ENCODE measurements around the gene GAB2.

Gene GAB2

DNA sequence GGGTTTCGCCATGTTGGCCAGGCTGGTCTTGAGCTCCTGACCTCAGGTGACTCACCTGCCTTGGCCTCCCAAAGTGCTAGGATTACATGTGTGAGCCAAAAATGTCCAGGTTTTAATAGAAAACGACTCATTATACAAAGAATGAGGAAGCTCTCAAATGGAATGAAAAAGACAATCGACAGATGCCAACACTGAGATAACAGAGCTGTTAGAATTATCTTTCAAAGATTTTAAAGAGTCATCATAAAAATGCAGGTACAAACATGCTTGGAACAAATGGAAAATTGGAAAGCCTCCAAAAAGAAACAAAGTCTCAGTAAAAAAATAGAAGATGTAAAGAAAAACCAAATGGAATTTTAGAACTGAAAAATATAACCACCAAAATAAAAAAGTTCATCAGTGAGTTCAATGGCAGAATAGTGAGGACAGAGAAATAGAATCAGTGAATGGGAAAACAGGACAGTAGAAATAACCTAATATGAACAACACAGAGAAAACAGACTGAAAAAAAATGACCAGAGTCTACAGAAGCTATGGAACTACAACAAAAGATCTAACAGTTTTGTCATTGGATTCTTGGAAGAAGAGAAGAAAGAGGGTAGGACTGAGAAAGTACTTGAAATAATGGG is 10.9 kb downstream of the GAB2 start:
- Mint-ChIP-seq H3K4me1 (no peaks in the 10 kb centered on the region), H3K27me3 (peaks cover 9% of the 10 kb centered on the region), H3K9me3 (no peaks in the 10 kb centered on the region), H3K36me3 (ENCODE audit: insufficient read depth) (no peaks in the 10 kb centered on the region), H3K27ac (ENCODE audit: low read depth) (no peak overlapping the region), H3K4me3 (no peak overlapping the region)
- DNase-seq (ENCODE audit: low spot score in 2 of 2) (no peak), ATAC-seq (replicated peaks; ENCODE audit: extremely low read depth, poor library complexity, severe bottlenecking) (no peak)

DNA sequence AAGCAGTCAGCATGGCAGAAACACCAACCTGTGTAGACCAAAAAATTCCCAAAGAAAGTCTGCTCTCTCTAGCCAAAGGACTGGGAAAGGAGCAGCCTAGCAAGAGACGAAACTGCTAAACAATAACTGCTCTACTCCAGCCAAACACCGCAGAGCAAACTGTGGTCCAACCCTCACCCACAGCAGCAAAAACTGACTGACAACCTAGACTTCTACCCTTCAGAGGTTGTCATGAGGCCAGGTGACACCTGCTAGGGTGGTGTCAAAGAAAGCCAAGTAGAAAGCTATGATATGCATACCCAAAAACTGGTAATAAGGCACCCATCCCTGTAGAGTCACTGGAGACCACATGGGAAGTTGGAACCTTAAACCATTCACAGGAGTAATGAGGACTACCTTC is 11.8 kb downstream of the GAB2 start:
- Mint-ChIP-seq H3K36me3 (ENCODE audit: insufficient read depth) (no peaks in the 10 kb centered on the region), H3K27ac (ENCODE audit: low read depth) (no peak overlapping the region), H3K4me1 (no peaks in the 10 kb centered on the region), H3K9me3 (no peaks in the 10 kb centered on the region), H3K4me3 (no peak overlapping the region), H3K27me3 (peaks cover 9% of the 10 kb centered on the region)
- ATAC-seq (replicated peaks; ENCODE audit: extremely low read depth, poor library complexity, severe bottlenecking) (no peak), DNase-seq (ENCODE audit: low spot score in 2 of 2) (no peak)

DNA sequence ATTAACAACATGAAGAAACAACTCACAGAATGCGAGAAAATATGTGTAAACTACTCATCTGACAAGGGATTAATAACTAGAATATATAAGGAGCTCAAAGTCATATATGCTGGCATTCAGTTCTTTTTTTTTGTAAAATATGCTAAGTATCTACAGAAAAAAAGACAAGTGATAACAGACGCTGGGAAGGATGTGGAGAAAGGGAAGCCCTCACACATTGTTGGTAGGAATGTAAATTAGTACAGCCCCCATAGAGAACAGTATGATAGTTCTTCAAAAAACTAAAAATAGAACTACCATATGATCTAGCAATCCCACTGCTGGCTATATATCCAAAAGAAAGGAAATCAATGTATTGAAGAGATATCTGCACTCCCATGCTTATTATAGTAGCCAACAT is 13.8 kb downstream of the GAB2 start:
- Mint-ChIP-seq H3K36me3 (ENCODE audit: insufficient read depth) (no peaks in the 10 kb centered on the region), H3K27ac (ENCODE audit: low read depth) (no peak overlapping the region), H3K27me3 (peaks cover 9% of the 10 kb centered on the region), H3K4me3 (no peak overlapping the region), H3K9me3 (no peaks in the 10 kb centered on the region), H3K4me1 (no peaks in the 10 kb centered on the region)
- DNase-seq (ENCODE audit: low spot score in 2 of 2): no peak
- ATAC-seq (replicated peaks; ENCODE audit: extremely low read depth, poor library complexity, severe bottlenecking): no peak

DNA sequence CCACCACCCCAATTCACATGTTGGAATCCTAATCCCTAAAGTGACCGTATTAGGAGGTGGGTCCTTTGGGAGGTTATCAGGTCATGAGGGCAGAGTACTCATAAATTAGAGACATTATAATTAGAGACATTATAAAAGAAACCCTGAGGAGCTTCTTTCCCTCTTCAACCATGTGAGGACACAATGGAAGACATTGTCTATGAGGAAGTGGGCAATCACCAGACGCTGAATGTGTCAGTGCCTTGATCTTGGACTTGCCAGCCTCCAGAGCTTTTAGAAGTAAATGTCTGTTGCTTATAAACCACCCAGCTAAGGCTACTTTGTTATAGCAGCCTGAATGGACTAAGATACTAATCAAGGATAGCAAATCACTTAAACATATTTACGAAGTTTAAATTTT is 14.8 kb downstream of the GAB2 start:
- ATAC-seq (replicated peaks; ENCODE audit: extremely low read depth, poor library complexity, severe bottlenecking): no peak

DNA sequence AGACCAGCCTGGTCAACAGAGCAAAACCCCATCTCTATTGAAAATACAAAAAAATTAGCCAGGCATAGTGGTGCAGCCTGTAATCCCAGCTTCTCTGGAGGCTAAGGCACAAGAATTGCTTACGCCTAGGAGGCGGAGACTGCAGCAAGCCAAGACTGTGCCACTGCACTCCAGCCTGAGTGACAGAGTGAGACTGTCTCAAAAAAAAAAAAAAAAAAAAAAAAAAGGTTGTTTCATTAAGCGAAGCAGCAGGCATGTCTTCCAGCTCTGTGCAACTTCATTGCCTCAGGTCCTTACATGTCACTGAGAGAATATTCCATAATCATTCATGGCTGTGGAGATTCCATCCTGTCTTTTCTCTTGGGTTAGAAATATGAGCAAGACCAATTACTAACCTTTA is 16.9 kb downstream of the GAB2 start:
- Mint-ChIP-seq H3K4me3 (no peak overlapping the region), H3K27me3 (peaks cover 9% of the 10 kb centered on the region), H3K36me3 (ENCODE audit: insufficient read depth) (peaks cover 4% of the 10 kb centered on the region), H3K9me3 (no peaks in the 10 kb centered on the region), H3K27ac (ENCODE audit: low read depth) (no peak overlapping the region), H3K4me1 (peaks cover 8% of the 10 kb centered on the region)
- no peak for ATAC-seq (replicated peaks; ENCODE audit: extremely low read depth, poor library complexity, severe bottlenecking)
- DNase-seq (ENCODE audit: low spot score in 2 of 2): no peak

More for the DNA sequence above, 14.8 kb downstream of the GAB2 start:
- DNase-seq (ENCODE audit: low spot score in 2 of 2): no peak
- H3K4me1 Mint-ChIP-seq: no peaks in the 10 kb centered on the region
- no peaks in the 10 kb centered on the region for H3K36me3 Mint-ChIP-seq (ENCODE audit: insufficient read depth)
- no peak overlapping the region for H3K27ac Mint-ChIP-seq (ENCODE audit: low read depth)
- no peaks in the 10 kb centered on the region for H3K9me3 Mint-ChIP-seq
- no peak overlapping the region for H3K4me3 Mint-ChIP-seq
- peaks cover 9% of the 10 kb centered on the region for H3K27me3 Mint-ChIP-seq

DNA sequence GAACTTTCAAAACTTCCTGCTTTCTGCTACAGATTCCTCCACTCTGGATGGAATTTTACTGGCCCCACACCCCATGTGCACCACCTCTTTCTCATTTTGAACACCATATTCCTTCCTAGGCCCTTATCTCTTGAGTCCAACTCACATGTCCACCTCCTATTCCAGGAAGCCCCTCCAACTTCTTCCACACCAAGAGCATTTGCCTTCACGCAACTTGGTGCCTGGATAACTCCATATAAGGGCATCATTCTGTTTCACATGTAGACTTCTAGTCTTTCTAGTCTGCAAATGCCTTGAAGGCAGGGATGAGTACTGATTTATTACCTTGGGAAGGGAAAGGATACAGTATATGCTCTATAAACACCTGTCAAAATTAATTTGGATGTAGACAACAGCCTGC is 17.5 kb downstream of the GAB2 start:
- Mint-ChIP-seq H3K27ac (ENCODE audit: low read depth) (no peak overlapping the region), H3K27me3 (peaks cover 9% of the 10 kb centered on the region), H3K36me3 (ENCODE audit: insufficient read depth) (peaks cover 4% of the 10 kb centered on the region), H3K9me3 (no peaks in the 10 kb centered on the region), H3K4me1 (peaks cover 8% of the 10 kb centered on the region), H3K4me3 (no peak overlapping the region)
- DNase-seq (ENCODE audit: low spot score in 2 of 2): no peak
- ATAC-seq (replicated peaks; ENCODE audit: extremely low read depth, poor library complexity, severe bottlenecking): no peak

DNA sequence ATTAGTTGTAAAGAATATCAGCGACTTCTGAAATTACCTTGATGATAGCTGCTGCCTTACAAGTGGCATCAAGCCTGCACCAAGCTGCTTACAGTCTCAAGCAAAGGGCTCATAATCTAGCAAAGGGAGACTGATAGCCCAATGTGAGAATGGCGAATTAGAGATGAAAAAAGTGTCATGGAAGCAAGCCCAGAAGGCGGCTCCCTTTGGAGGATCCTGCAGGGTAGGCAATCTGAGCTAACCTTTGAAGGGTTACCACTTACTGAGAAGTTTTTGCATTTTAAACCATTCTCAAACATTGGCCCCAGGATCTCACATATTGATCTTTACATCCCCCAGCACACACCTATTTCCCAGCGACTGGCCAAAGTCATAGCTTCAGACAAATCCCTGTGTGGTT is 18.5 kb downstream of the GAB2 start:
- H3K27me3 Mint-ChIP-seq: peaks cover under 1% of the 10 kb centered on the region
- no peak for DNase-seq (ENCODE audit: low spot score in 2 of 2)
- H3K4me1 Mint-ChIP-seq: peaks cover 8% of the 10 kb centered on the region
- no peak for ATAC-seq (replicated peaks; ENCODE audit: extremely low read depth, poor library complexity, severe bottlenecking)
- no peak overlapping the region for H3K27ac Mint-ChIP-seq (ENCODE audit: low read depth)
- no peaks in the 10 kb centered on the region for H3K9me3 Mint-ChIP-seq
- H3K4me3 Mint-ChIP-seq: no peak overlapping the region
- H3K36me3 Mint-ChIP-seq (ENCODE audit: insufficient read depth): peaks cover 4% of the 10 kb centered on the region

DNA sequence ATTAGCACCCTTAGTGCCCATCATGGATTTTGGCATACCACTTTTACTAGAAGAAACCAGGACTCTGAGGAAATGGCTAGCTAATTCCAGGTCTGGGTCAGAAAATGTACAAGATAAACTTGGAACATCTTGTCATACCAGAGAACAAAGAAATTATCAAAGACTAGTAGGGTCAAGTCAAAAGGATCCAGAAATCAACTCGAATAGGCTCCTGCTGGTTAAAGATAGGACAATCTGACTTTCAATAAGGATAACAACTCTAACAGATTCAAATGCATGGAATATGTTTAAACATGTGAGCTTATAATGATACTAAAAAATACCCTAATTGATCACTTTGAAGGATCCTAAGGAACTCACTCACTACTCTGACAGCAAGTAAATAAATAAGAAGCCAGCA is 18.9 kb downstream of the GAB2 start:
- peaks cover 8% of the 10 kb centered on the region for H3K4me1 Mint-ChIP-seq
- ATAC-seq (replicated peaks; ENCODE audit: extremely low read depth, poor library complexity, severe bottlenecking) (no peak), DNase-seq (ENCODE audit: low spot score in 2 of 2) (no peak)
- no peaks in the 10 kb centered on the region for H3K9me3 Mint-ChIP-seq
- no peak overlapping the region for H3K4me3 Mint-ChIP-seq
- H3K27me3 Mint-ChIP-seq: no peaks in the 10 kb centered on the region
- H3K27ac Mint-ChIP-seq (ENCODE audit: low read depth): no peak overlapping the region
- H3K36me3 Mint-ChIP-seq (ENCODE audit: insufficient read depth): peaks cover 4% of the 10 kb centered on the region

DNA sequence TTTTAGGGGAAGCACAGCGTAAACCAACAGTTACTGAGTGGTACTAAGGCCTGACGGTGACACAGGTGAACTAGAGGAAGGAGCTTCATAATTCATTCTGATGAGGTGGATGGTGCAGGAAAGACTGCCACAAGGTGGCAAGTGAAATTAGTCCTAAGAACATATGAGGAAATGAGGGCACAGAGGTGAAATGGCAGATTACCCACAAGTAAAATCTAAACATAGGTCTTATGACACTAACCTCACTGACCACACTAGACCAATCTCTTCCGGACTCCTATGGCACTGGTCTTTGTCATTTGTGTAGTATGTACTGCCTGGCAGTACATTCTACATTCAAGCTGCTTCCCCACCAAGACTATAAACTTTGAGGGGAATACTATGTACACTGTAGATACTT is 20.2 kb downstream of the GAB2 start:
- no peak for DNase-seq (ENCODE audit: low spot score in 2 of 2)

DNA sequence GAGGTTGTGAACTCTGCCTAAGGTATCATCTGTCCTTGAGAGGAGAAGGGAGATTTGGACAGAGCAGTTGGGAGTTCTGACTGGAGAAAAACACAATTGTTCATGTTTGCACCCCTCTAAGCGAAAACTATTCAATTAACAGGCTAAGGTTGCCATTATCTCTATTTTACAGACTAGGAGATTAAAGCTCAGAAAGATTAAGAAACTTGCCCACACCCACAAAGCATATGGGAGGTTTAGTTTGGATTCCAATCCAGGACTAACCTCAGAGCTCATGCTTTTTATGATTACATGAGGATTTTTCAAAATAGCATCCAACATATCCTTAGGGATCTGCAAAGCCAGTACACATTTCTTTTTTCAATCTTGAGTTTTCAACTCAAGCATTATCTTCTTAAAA is 22.0 kb downstream of the GAB2 start:
- Mint-ChIP-seq H3K9me3 (no peaks in the 10 kb centered on the region), H3K4me3 (no peak overlapping the region), H3K36me3 (ENCODE audit: insufficient read depth) (peaks cover 4% of the 10 kb centered on the region), H3K4me1 (peaks cover 8% of the 10 kb centered on the region), H3K27ac (ENCODE audit: low read depth) (no peak overlapping the region), H3K27me3 (no peaks in the 10 kb centered on the region)
- ATAC-seq (replicated peaks; ENCODE audit: extremely low read depth, poor library complexity, severe bottlenecking) (no peak), DNase-seq (ENCODE audit: low spot score in 2 of 2) (no peak)

More for the DNA sequence above, 20.2 kb downstream of the GAB2 start:
- ATAC-seq (replicated peaks; ENCODE audit: extremely low read depth, poor library complexity, severe bottlenecking): peak; percentile 54
- H3K27ac Mint-ChIP-seq (ENCODE audit: low read depth): no peak overlapping the region
- no peak overlapping the region for H3K4me3 Mint-ChIP-seq
- peaks cover 4% of the 10 kb centered on the region for H3K36me3 Mint-ChIP-seq (ENCODE audit: insufficient read depth)
- peaks cover 8% of the 10 kb centered on the region for H3K4me1 Mint-ChIP-seq
- H3K27me3 Mint-ChIP-seq: no peaks in the 10 kb centered on the region
- no peaks in the 10 kb centered on the region for H3K9me3 Mint-ChIP-seq

DNA sequence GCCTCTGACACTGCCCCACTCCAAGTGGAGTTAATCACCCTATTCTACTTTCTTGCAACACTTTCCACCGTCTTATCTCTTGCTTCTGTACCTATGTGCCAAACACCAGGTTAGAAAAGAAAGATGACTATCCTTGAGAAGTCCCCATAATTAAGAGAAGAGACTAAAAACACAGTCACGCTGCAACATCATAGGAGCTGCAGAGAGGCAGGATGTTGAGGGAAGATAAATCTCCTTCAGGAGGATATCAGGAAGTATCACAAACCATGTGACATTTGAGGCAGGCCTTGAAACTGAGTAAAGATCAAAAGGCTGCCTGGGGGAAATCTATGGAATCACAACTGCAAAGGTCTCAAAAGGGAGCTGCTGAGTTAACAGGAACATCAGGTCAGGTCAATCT is 24.8 kb downstream of the GAB2 start:
- Mint-ChIP-seq H3K36me3 (ENCODE audit: insufficient read depth) (peaks cover 4% of the 10 kb centered on the region), H3K4me1 (peaks cover 8% of the 10 kb centered on the region), H3K27me3 (no peaks in the 10 kb centered on the region), H3K9me3 (no peaks in the 10 kb centered on the region), H3K4me3 (no peak overlapping the region), H3K27ac (ENCODE audit: low read depth) (no peak overlapping the region)
- DNase-seq (ENCODE audit: low spot score in 2 of 2) (no peak), ATAC-seq (replicated peaks; ENCODE audit: extremely low read depth, poor library complexity, severe bottlenecking) (no peak)

DNA sequence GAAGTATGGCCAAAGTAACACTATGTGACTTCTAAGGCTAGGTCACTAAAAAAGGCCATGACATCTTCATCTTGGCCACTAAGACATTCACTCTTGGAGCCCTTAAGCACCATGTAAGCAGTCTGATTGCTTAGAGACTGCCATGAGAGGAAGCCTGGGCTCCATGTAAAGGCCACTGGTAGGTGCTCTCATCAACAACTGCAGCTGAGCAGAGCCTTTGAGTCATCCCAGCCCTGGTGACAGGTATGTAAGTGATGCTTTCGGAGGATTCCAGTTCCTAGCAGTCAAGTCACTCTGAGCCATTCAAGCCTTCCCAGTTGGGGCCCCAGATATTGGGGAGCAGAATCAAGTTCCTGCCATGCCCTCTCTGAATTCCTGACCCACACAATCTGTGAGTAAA is 26.2 kb downstream of the GAB2 start:
- Mint-ChIP-seq H3K36me3 (ENCODE audit: insufficient read depth) (peaks cover 1% of the 10 kb centered on the region), H3K9me3 (no peaks in the 10 kb centered on the region), H3K27me3 (no peaks in the 10 kb centered on the region), H3K4me3 (no peak overlapping the region), H3K27ac (ENCODE audit: low read depth) (no peak overlapping the region), H3K4me1 (no peaks in the 10 kb centered on the region)
- no peak for DNase-seq (ENCODE audit: low spot score in 2 of 2)
- ATAC-seq (replicated peaks; ENCODE audit: extremely low read depth, poor library complexity, severe bottlenecking): no peak

DNA sequence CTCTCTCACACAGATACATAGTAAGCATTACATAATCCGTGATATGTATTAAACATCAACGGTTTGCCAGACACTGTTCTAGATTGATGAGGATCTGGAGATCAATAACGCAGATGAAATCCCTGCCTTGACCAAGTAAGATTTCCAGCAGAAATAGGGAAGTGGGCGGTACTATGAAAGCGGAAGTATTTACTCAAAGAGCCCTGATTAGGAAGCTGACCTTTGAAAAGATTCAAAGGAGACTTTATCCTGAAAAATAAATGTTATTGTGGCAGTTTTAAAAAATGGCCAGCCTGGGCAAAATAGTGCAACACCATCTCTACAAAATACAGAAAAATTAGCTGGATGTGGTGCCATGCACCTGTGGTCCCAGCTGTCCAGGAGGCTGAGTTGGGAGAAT is 26.8 kb downstream of the GAB2 start:
- Mint-ChIP-seq H3K36me3 (ENCODE audit: insufficient read depth) (no peaks in the 10 kb centered on the region), H3K4me1 (no peaks in the 10 kb centered on the region), H3K4me3 (no peak overlapping the region), H3K27me3 (no peaks in the 10 kb centered on the region), H3K27ac (ENCODE audit: low read depth) (no peak overlapping the region), H3K9me3 (no peaks in the 10 kb centered on the region)
- DNase-seq (ENCODE audit: low spot score in 2 of 2): no peak
- ATAC-seq (replicated peaks; ENCODE audit: extremely low read depth, poor library complexity, severe bottlenecking): no peak
